ENCODE measurements around the gene SKIDA1. TPM values are rescaled to one million over a fixed set of nuclear protein-coding genes. Genes with fewer than 3 reads are reported as not detected.

The SKIDA1 gene
- total RNA-seq, 1 donor from 2014 or later: 127 TPM

DNA sequence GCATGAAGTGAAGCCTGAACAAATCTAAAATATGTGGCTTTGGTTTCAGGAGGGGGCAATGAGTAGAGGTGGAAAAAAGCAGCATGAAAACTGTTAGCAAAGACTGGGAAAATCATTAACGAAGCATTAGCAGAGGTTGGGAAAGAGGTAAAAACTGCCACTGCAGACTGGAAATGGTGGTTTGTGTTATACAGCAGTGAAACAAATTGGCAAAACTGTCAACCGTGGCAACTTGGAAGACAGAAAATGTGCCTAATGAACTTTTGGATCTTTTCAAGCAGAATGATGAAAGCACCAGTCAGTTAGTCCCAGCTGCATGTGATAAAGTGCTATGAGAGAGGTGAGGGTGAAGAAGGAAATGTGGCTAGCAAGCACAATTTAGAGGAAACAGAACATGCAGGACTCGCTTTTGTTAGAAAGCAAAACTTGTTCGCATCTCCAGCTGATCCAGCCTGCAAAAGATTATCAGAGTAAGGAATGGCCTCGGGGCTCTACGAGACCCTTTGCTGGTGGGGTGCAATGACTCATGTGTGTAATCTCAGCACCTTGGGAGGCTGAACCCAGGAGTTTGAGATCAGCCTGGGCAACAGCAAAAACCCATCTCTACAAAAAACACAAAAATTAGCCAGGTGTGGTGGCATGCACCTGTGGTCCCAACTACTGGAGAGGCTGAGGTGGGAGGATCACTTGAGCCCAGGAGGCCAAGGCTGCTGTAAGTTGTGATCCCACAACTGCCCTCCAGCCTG is 45.7 kb downstream of the SKIDA1 start:
- H3K4me1 Mint-ChIP-seq: peaks cover 14% of the 10 kb centered on the region
- Histone ChIP-seq H3K9ac (no peak overlapping the region), H3K27ac (no peak overlapping the region), H3K79me2 (ENCODE audit: low read depth) (no peaks in the 10 kb centered on the region), H3K4me3 (no peak overlapping the region), H4K20me1 (ENCODE audit: low read depth) (no peaks in the 10 kb centered on the region), H3F3A (ENCODE audit: low read depth) (peaks cover 2% of the 10 kb centered on the region), H3K36me3 (no peaks in the 10 kb centered on the region), H2AFZ (replicated peaks) (no peak overlapping the region), H3K4me1 (no peaks in the 10 kb centered on the region), H3K4me2 (no peak overlapping the region), H3K9me3 (ENCODE audit: low read depth) (no peaks in the 10 kb centered on the region), H3K27me3 (no peaks in the 10 kb centered on the region)
- H3K9me3 Mint-ChIP-seq: peaks cover 6% of the 10 kb centered on the region
- H3K36me3 Mint-ChIP-seq: no peaks in the 10 kb centered on the region
- H3K4me3 Mint-ChIP-seq: no peak overlapping the region
- peaks cover 2% of the 10 kb centered on the region for H3K27me3 Mint-ChIP-seq (ENCODE audit: insufficient read depth, low read depth)
- DNase-seq (ENCODE audit: low spot score): no peak
- H3K27ac Mint-ChIP-seq: peak overlapping the region; percentile 3
- TF ChIP-seq EZH2phosphoT487 (IDR thresholded peaks at IDR 0.05) (no peak), EZH2 (IDR thresholded peaks at IDR 0.05) (no peak)
- TF ChIP-seq, protein P1, sequence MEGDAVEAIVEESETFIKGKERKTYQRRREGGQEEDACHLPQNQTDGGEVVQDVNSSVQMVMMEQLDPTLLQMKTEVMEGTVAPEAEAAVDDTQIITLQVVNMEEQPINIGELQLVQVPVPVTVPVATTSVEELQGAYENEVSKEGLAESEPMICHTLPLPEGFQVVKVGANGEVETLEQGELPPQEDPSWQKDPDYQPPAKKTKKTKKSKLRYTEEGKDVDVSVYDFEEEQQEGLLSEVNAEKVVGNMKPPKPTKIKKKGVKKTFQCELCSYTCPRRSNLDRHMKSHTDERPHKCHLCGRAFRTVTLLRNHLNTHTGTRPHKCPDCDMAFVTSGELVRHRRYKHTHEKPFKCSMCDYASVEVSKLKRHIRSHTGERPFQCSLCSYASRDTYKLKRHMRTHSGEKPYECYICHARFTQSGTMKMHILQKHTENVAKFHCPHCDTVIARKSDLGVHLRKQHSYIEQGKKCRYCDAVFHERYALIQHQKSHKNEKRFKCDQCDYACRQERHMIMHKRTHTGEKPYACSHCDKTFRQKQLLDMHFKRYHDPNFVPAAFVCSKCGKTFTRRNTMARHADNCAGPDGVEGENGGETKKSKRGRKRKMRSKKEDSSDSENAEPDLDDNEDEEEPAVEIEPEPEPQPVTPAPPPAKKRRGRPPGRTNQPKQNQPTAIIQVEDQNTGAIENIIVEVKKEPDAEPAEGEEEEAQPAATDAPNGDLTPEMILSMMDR (IDR thresholded peaks at IDR 0.05): no peak

DNA sequence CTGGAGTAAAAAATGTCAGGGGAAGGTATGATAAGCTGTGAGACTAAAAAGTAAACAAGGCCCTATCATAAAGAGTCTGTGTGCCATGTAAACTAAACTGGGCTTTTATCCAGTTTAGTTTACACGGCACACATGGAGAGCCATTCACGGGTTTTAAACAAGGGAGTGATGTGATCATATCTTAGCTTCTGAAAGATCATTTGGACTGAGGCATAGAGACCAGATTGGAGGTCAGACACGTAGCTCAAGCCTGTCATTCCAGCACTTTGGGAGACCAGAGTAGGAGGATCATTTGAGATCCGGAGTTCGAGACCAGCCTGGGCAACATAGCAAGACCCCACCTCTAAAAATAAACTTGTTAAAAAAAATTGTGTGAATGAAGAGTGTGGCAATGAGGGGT is 50.1 kb downstream of the SKIDA1 start:
- H3K4me2 ChIP-seq: no peak overlapping the region
- no peaks in the 10 kb centered on the region for H3K79me2 ChIP-seq (ENCODE audit: low read depth)
- H3K4me1 ChIP-seq: peaks cover 7% of the 10 kb centered on the region
- H3F3A ChIP-seq (ENCODE audit: low read depth): peaks cover 33% of the 10 kb centered on the region
- no peak overlapping the region for H3K9ac ChIP-seq
- DNase-seq (ENCODE audit: low spot score): no peak
- H4K20me1 ChIP-seq (ENCODE audit: low read depth): no peaks in the 10 kb centered on the region
- H3K9me3 ChIP-seq (ENCODE audit: low read depth): no peaks in the 10 kb centered on the region
- no peaks in the 10 kb centered on the region for H3K36me3 Mint-ChIP-seq
- no peaks in the 10 kb centered on the region for H3K36me3 ChIP-seq
- H3K9me3 Mint-ChIP-seq: no peaks in the 10 kb centered on the region
- no peak overlapping the region for H3K27ac ChIP-seq
- no peak overlapping the region for H3K4me3 Mint-ChIP-seq
- no peak overlapping the region for H3K4me3 ChIP-seq
- H3K27me3 ChIP-seq: no peaks in the 10 kb centered on the region
- H3K27ac Mint-ChIP-seq: peak overlapping the region; percentile 40
- H3K27me3 Mint-ChIP-seq (ENCODE audit: insufficient read depth, low read depth): peaks cover 2% of the 10 kb centered on the region
- no peak overlapping the region for H2AFZ ChIP-seq (replicated peaks)
- H3K4me1 Mint-ChIP-seq: peaks cover 22% of the 10 kb centered on the region
- TF ChIP-seq, protein P1 (IDR thresholded peaks at IDR 0.05): no peak
- no peak for TF ChIP-seq EZH2phosphoT487 (IDR thresholded peaks at IDR 0.05)
- TF ChIP-seq EZH2 (IDR thresholded peaks at IDR 0.05): no peak

DNA sequence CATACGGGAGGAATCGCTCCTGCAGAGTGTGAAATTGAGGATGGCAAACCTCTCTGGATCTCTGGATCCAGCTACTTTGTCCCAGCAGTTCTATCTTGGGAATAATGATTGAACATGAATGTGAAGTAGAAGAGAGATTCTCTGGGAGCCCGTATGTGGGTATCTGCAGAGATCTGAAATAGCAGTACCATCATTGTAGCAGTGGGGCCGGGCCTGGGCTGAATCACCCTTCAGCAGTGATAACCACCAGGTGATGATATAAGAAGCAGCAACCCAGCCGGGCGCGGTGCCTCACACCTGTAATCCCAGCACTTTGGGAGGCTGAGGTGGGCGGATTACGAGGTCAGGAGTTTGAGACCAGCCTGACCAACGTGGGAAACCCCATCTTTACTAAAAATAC is 51.9 kb downstream of the SKIDA1 start:
- Histone ChIP-seq H3F3A (ENCODE audit: low read depth) (peaks cover 33% of the 10 kb centered on the region), H3K36me3 (no peaks in the 10 kb centered on the region), H3K9me3 (ENCODE audit: low read depth) (no peaks in the 10 kb centered on the region), H4K20me1 (ENCODE audit: low read depth) (no peaks in the 10 kb centered on the region), H3K9ac (no peak overlapping the region), H3K27ac (peak overlapping the region; percentile 2), H3K4me3 (no peak overlapping the region), H3K4me2 (peak overlapping the region; percentile 59), H3K79me2 (ENCODE audit: low read depth) (no peaks in the 10 kb centered on the region), H3K27me3 (no peaks in the 10 kb centered on the region), H2AFZ (replicated peaks) (no peak overlapping the region), H3K4me1 (peaks cover 7% of the 10 kb centered on the region)
- TF ChIP-seq EZH2 (IDR thresholded peaks at IDR 0.05) (no peak), EZH2phosphoT487 (IDR thresholded peaks at IDR 0.05) (no peak)
- TF ChIP-seq, protein P1 (IDR thresholded peaks at IDR 0.05): no peak
- H3K9me3 Mint-ChIP-seq: no peaks in the 10 kb centered on the region
- peaks cover 15% of the 10 kb centered on the region for H3K4me1 Mint-ChIP-seq
- DNase-seq (ENCODE audit: low spot score): no peak
- H3K27me3 Mint-ChIP-seq (ENCODE audit: insufficient read depth, low read depth): peaks cover 2% of the 10 kb centered on the region
- no peaks in the 10 kb centered on the region for H3K36me3 Mint-ChIP-seq
- peak overlapping the region; percentile 88 for H3K27ac Mint-ChIP-seq
- no peak overlapping the region for H3K4me3 Mint-ChIP-seq

Data from neural progenitor cell (in vitro differentiated cells).